OCI-LY7 (cell line): ENCODE data around the gene GALNT15. TPM values are rescaled to one million over a fixed set of nuclear protein-coding genes. Genes with fewer than 3 reads are reported as not detected.

ENCODE experiments used
- BruUV-seq: library from RNA; stranded (reverse); fragments of 400-500 nt; replicated peaks from 2 replicates; lab custom pipeline; 2021; lab: Mats Ljungman, UMichigan
- CTCF ChIA-PET: fragments of 300-600 bp; sonication (Branson Sonifier 250); formaldehyde crosslinking; loops from one replicate; lab custom pipeline; 2022; ENCODE audit warnings: antibody characterized with exemption; ENCODE audit not compliant: unreplicated experiment; lab: Charles Lee
- POLR2A ChIA-PET: fragments of 300-600 bp; sonication (Branson Sonifier 250); formaldehyde crosslinking; loops from one replicate; lab custom pipeline; 2022; ENCODE audit warnings: antibody characterized with exemption; lab: Charles Lee
- DNase-seq: peaks from one replicate; pipeline ENCODE4 v3.0.0-alpha.2; 2015; ENCODE audit warnings: low spot score
- H2AFZ ChIP-seq: fragments of 200-600 bp; sonication (generic), shearing (Covaris generic); 2 replicates; pipeline ENCODE4 v1.6.1; 2014; ENCODE audit warnings: mild to moderate bottlenecking, antibody characterized with exemption, low read length, moderate library complexity
- H3K27ac ChIP-seq: fragments of 200-600 bp; sonication (generic); 2 replicates; pipeline ENCODE4 v1.5.1; 2014; ENCODE audit warnings: mixed run types, low read depth, mild to moderate bottlenecking, moderate library complexity, low read length, inconsistent platforms; ENCODE audit not compliant: poor library complexity, severe bottlenecking
- H3K36me3 ChIP-seq: fragments of 200-600 bp; sonication (generic); 2 replicates; pipeline ENCODE4 v1.6.1; 2014; ENCODE audit warnings: mild to moderate bottlenecking, antibody characterized with exemption, low read length, moderate library complexity, mixed read lengths; ENCODE audit not compliant: insufficient read depth
- H3K4me1 ChIP-seq: fragments of 200-600 bp; sonication (generic); 2 replicates; pipeline ENCODE4 v1.5.1; 2014; ENCODE audit warnings: mild to moderate bottlenecking, low read length; ENCODE audit not compliant: insufficient read depth, poor library complexity, severe bottlenecking
- H3K4me2 ChIP-seq: fragments of 200-600 bp; sonication (generic); 2 replicates; pipeline ENCODE4 v1.6.1; 2014; ENCODE audit warnings: mild to moderate bottlenecking, low read length
- H3K4me3 ChIP-seq: fragments of 200-600 bp; sonication (generic); 2 replicates; pipeline ENCODE4 v1.5.1; 2014; ENCODE audit warnings: mild to moderate bottlenecking, low read depth, low read length; ENCODE audit not compliant: poor library complexity, severe bottlenecking
- H3K79me2 ChIP-seq: fragments of 200-600 bp; sonication (generic); 2 replicates; pipeline ENCODE4 v1.6.1; 2016; ENCODE audit warnings: low read depth, mild to moderate bottlenecking, low read length, moderate library complexity, mixed read lengths; ENCODE audit not compliant: insufficient read depth
- H3K9me2 ChIP-seq: fragments of 200-600 bp; sonication (generic); 2 replicates; pipeline ENCODE4 v1.6.1; 2016; ENCODE audit warnings: mild to moderate bottlenecking, low read length, mixed read lengths; ENCODE audit not compliant: insufficient read depth
- H3K9me3 ChIP-seq: fragments of 200-600 bp; sonication (generic); 2 replicates; pipeline ENCODE4 v1.6.1; 2014; ENCODE audit warnings: mild to moderate bottlenecking, mixed run types, low read length, mixed read lengths
- H4K20me1 ChIP-seq: fragments of 200-600 bp; sonication (generic); 2 replicates; pipeline ENCODE4 v1.6.1; 2014; ENCODE audit warnings: mild to moderate bottlenecking, antibody characterized with exemption, low read length, moderate library complexity, mixed read lengths; ENCODE audit not compliant: insufficient read depth
- CTCF ChIP-seq: fragments of 200-600 bp; sonication (generic); conservative IDR thresholded peaks from 2 replicates; pipeline ENCODE4 v1.5.1; 2014; ENCODE audit warnings: mild to moderate bottlenecking, antibody characterized with exemption, low read length, moderate library complexity, mixed read lengths
- EZH2phosphoT487 ChIP-seq: fragments of 200-600 bp; sonication (generic); IDR thresholded peaks from 2 replicates; pipeline ENCODE4 v1.6.1; 2018; ENCODE audit warnings: low read depth, borderline replicate concordance, mild to moderate bottlenecking, mixed run types, antibody characterized with exemption, low read length, moderate library complexity, mixed read lengths
- intact Hi-C: fragments of 100-400 bp; cut with micrococcal nuclease; formaldehyde crosslinking; loops from one replicate; pipeline ENCODE4 v1.10.0; 2022; ENCODE audit not compliant: unreplicated experiment
- total RNA-seq, 2 experiments: library from RNA; depleted of rRNA in 1 of 2; stranded (reverse); fragments of >200 nt in 1 of 2; shearing (Covaris generic) in 1 of 2; gene quantifications; 2 replicates each; pipeline ENCODE4 v1.2.3, GENCODE V29; 2014 to 2022

GALNT15 gene
- total RNA-seq, 2 experiments from 2014 or later = 0.03 TPM; not detected in 1

DNA sequence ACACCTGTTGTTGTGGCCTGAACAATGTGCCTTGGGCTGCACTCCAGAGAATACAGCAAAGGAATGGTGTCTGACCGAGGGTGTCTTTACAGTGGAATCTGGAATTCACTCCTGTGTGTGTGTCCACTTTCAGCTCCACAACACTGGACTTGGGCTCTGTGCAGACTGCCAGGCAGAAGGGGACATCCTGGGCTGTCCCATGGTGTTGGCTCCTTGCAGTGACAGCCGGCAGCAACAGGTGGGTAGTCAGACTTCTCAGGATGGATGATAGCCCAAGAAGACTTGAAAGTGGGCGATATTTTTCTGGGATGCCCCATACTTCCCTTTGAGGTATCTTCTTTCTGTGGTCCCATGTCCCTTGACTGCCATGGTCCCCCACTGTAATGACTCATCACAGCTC is 45.3 kb downstream of the GALNT15 start:
- BruUV-seq = no TSS peak
- H4K20me1 ChIP-seq = no peaks in the 10 kb centered on the region
- no peak overlapping the region for H3K4me2 ChIP-seq
- no peaks in the 10 kb centered on the region for H3K36me3 ChIP-seq
- no peaks in the 10 kb centered on the region for H3K79me2 ChIP-seq
- CTCF ChIA-PET = no interaction called here
- H2AFZ ChIP-seq = no peak overlapping the region
- no peaks in the 10 kb centered on the region for H3K9me2 ChIP-seq
- H3K9me3 ChIP-seq = no peaks in the 10 kb centered on the region
- no peaks in the 10 kb centered on the region for H3K4me1 ChIP-seq
- DNase-seq = no peak
- TF ChIP-seq EZH2phosphoT487 (no peak), CTCF (no peak)
- H3K27ac ChIP-seq = no peak overlapping the region
- POLR2A ChIA-PET = interaction anchor here (0.7 kb wide), 1 partner anchor 82 kb away, joined by 5 read pairs; no protein-coding TSS in a partner anchor
- H3K4me3 ChIP-seq = no peak overlapping the region
- intact Hi-C loops = no loop called here

GRCh38 chr3:16221990-16222389 is 47.5 kb downstream of the GALNT15 start:
- intact Hi-C loops = no loop called here
- no peaks in the 10 kb centered on the region for H3K36me3 ChIP-seq
- POLR2A ChIA-PET = interaction anchor here (0.6 kb wide), 1 partner anchor 217 kb away, joined by 5 read pairs; no protein-coding TSS in a partner anchor
- DNase-seq = no peak
- TF ChIP-seq CTCF = no peak
- TF ChIP-seq EZH2phosphoT487 = no peak
- no peaks in the 10 kb centered on the region for H3K4me1 ChIP-seq
- H3K27ac ChIP-seq = no peak overlapping the region
- CTCF ChIA-PET = no interaction called here
- no peaks in the 10 kb centered on the region for H3K9me2 ChIP-seq
- H3K79me2 ChIP-seq = no peaks in the 10 kb centered on the region
- H4K20me1 ChIP-seq = no peaks in the 10 kb centered on the region
- no peak overlapping the region for H3K4me3 ChIP-seq
- no peaks in the 10 kb centered on the region for H3K9me3 ChIP-seq
- H3K4me2 ChIP-seq = no peak overlapping the region
- no TSS peak for BruUV-seq
- no peak overlapping the region for H2AFZ ChIP-seq

GRCh38 chr3:16222547-16222946 is 48.1 kb downstream of the GALNT15 start:
- intact Hi-C loops = no loop called here
- Histone ChIP-seq H3K4me2 (no peak overlapping the region), H2AFZ (no peak overlapping the region), H3K27ac (no peak overlapping the region), H3K4me3 (no peak overlapping the region), H3K4me1 (no peaks in the 10 kb centered on the region), H3K36me3 (no peaks in the 10 kb centered on the region), H3K9me3 (no peaks in the 10 kb centered on the region), H3K9me2 (no peaks in the 10 kb centered on the region), H3K79me2 (no peaks in the 10 kb centered on the region), H4K20me1 (no peaks in the 10 kb centered on the region)
- ChIA-PET CTCF (no interaction called here), POLR2A (no interaction called here)
- DNase-seq = no peak
- BruUV-seq = no TSS peak
- no peak for TF ChIP-seq CTCF
- no peak for TF ChIP-seq EZH2phosphoT487
